OCI-LY3 (cell line): Measurements from ENCODE around the gene SP140.

Source experiments
- H2AFZ ChIP-seq: fragments of 200-600, 300-600 bp; shearing (Covaris generic); 2 replicates; pipeline ENCODE4 v1.6.0; 2014; ENCODE audit warnings: antibody characterized with exemption, low read depth, low read length
- H3K27ac ChIP-seq: fragments of 200-600, 300-600 bp; sonication (generic); 2 replicates; pipeline ENCODE4 v1.5.1; 2014; ENCODE audit warnings: mild to moderate bottlenecking, low read length, moderate library complexity, mixed read lengths
- H3K27me3 ChIP-seq: fragments of 200-600, 300-600 bp; sonication (generic); 2 replicates; pipeline ENCODE4 v1.6.1; 2014; ENCODE audit warnings: low read depth, low read length, mixed read lengths
- H3K36me3 ChIP-seq: fragments of 200-600, 300-600 bp; sonication (generic); replicated peaks from 2 replicates; pipeline ENCODE3; 2014; ENCODE audit warnings: low read depth, low read length, mixed read lengths
- H3K4me1 ChIP-seq: fragments of 300-600, 200-600 bp; sonication (generic); 2 replicates; pipeline ENCODE4 v1.6.1; 2014; ENCODE audit warnings: low read length, mixed read lengths
- H3K4me2 ChIP-seq: fragments of 200-600, 300-600 bp; sonication (generic); 2 replicates; pipeline ENCODE4 v1.6.1; 2014; ENCODE audit warnings: low read length, mixed read lengths
- H3K4me3 ChIP-seq: fragments of 300-600, 200-600 bp; sonication (generic); 2 replicates; pipeline ENCODE4 v1.5.1; 2014; ENCODE audit warnings: antibody characterized with exemption, mild to moderate bottlenecking, low read length, moderate library complexity
- H3K79me2 ChIP-seq: fragments of 300-600, 200-600 bp; shearing (Covaris generic); 2 replicates; pipeline ENCODE4 v1.6.1; 2014; ENCODE audit warnings: mild to moderate bottlenecking, low read length, mixed read lengths
- H3K9ac ChIP-seq: fragments of 300-600, 200-600 bp; shearing (Covaris generic); 2 replicates; pipeline ENCODE4 v1.6.0; 2014; ENCODE audit warnings: mild to moderate bottlenecking, low read length, moderate library complexity
- H3K9me3 ChIP-seq: fragments of 200-600, 300-600 bp; shearing (Covaris generic); 2 replicates; pipeline ENCODE4 v1.6.1; 2014; ENCODE audit warnings: low read length, mixed read lengths; ENCODE audit not compliant: insufficient read depth
- H4K20me1 ChIP-seq: fragments of 200-600, 300-600 bp; sonication (generic); 2 replicates; pipeline ENCODE4 v1.6.1; 2016; ENCODE audit warnings: low read length, mixed read lengths; ENCODE audit not compliant: insufficient read depth
- EZH2phosphoT487 ChIP-seq: fragments of 200-600 bp; shearing (Covaris generic); IDR thresholded peaks from 2 replicates; pipeline ENCODE4 v1.6.1; 2018; ENCODE audit warnings: antibody characterized with exemption, mixed run types, low read depth
- TF ChIP-seq, protein P1 (sequence below): fragments of 200-600, 300-600 bp; sonication (generic); IDR thresholded peaks from 2 replicates; pipeline ENCODE4 v1.5.1; 2014; ENCODE audit warnings: antibody characterized with exemption, low read length, low read depth

The SP140 gene

GRCh38 chr2:230225486-230225885 is at the start of gene SP140:
Gene SP140, plus strand, starts transcription at chr2:230225736. Its CDS starts 109 bp downstream, at chr2:230225845.
- H3K27ac ChIP-seq, result peak within 1 kb of the TSS; percentile 100
- TF ChIP-seq, protein P1, sequence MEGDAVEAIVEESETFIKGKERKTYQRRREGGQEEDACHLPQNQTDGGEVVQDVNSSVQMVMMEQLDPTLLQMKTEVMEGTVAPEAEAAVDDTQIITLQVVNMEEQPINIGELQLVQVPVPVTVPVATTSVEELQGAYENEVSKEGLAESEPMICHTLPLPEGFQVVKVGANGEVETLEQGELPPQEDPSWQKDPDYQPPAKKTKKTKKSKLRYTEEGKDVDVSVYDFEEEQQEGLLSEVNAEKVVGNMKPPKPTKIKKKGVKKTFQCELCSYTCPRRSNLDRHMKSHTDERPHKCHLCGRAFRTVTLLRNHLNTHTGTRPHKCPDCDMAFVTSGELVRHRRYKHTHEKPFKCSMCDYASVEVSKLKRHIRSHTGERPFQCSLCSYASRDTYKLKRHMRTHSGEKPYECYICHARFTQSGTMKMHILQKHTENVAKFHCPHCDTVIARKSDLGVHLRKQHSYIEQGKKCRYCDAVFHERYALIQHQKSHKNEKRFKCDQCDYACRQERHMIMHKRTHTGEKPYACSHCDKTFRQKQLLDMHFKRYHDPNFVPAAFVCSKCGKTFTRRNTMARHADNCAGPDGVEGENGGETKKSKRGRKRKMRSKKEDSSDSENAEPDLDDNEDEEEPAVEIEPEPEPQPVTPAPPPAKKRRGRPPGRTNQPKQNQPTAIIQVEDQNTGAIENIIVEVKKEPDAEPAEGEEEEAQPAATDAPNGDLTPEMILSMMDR, result no peak
- TF ChIP-seq EZH2phosphoT487, result no peak
- H3K4me1 ChIP-seq, result peaks cover 54% of the 10 kb centered on the region
- H2AFZ ChIP-seq, result no peak within 1 kb of the TSS
- H3K36me3 ChIP-seq, result peaks cover 24% of the 10 kb centered on the region
- H3K9ac ChIP-seq, result peak within 1 kb of the TSS; percentile 100
- H4K20me1 ChIP-seq, result peaks cover 11% of the 10 kb centered on the region
- H3K27me3 ChIP-seq, result no peaks in the 10 kb centered on the region
- H3K4me2 ChIP-seq, result peak within 1 kb of the TSS; percentile 97
- peak within 1 kb of the TSS; percentile 97 for H3K4me3 ChIP-seq
- H3K9me3 ChIP-seq, result peaks cover 7% of the 10 kb centered on the region; the same call in 1 of the 2 replicates
- H3K79me2 ChIP-seq, result peaks cover 74% of the 10 kb centered on the region

- peaks cover 23% of the 10 kb centered on the region for H3K36me3 ChIP-seq
- H3K4me1 ChIP-seq, result no peaks in the 10 kb centered on the region
- no peak for TF ChIP-seq EZH2phosphoT487
These were observed 48.5 kb upstream of the SP140 start for GRCh38 chr2:230176996-230177395.

GRCh38 chr2:230178546-230179485 is 46.7 kb upstream of the SP140 start:
- H3K9ac ChIP-seq, result no peak overlapping the region
- no peaks in the 10 kb centered on the region for H3K9me3 ChIP-seq
- H3K4me3 ChIP-seq, result no peak overlapping the region
- H3K79me2 ChIP-seq, result no peaks in the 10 kb centered on the region
- H3K27me3 ChIP-seq, result no peaks in the 10 kb centered on the region
- H3K4me1 ChIP-seq, result no peaks in the 10 kb centered on the region
- no peak for TF ChIP-seq EZH2phosphoT487
- TF ChIP-seq, protein P1, result no peak
- no peak overlapping the region for H3K4me2 ChIP-seq
- no peak overlapping the region for H2AFZ ChIP-seq
- H3K27ac ChIP-seq, result no peak overlapping the region
- peaks cover 35% of the 10 kb centered on the region for H3K36me3 ChIP-seq
- H4K20me1 ChIP-seq, result no peaks in the 10 kb centered on the region

More at GRCh38 chr2:230176996-230177395, 48.5 kb upstream of the SP140 start:
- Histone ChIP-seq H3K79me2 (no peaks in the 10 kb centered on the region), H2AFZ (no peak overlapping the region), H3K27ac (no peak overlapping the region), H3K4me2 (no peak overlapping the region), H3K9me3 (no peaks in the 10 kb centered on the region), H4K20me1 (no peaks in the 10 kb centered on the region), H3K27me3 (no peaks in the 10 kb centered on the region), H3K9ac (no peak overlapping the region), H3K4me3 (no peak overlapping the region)

DNA sequence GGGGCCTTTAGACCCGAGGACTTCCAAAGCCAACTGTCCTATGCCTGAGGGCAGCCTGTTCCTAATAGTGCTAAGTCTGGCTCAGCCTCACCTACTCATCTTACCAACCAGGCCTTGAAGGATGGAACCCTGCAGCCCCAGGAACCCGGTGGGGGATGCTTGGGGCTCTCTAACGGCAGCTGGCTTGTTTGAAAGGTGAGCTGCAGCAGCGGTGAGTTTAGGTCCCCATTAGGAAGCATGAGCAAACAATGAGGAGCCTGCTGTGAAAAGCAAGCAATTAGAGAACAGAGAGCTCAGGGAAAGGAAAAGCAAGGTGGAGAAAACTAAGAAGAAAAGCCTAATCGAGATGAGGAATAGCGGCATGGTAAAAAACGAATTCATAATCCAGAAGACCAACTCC is 45.6 kb upstream of the SP140 start:
- Histone ChIP-seq H3K27me3 (no peaks in the 10 kb centered on the region), H3K4me3 (no peak overlapping the region), H4K20me1 (no peaks in the 10 kb centered on the region), H3K9ac (no peak overlapping the region), H3K36me3 (peaks cover 35% of the 10 kb centered on the region), H3K9me3 (no peaks in the 10 kb centered on the region), H2AFZ (no peak overlapping the region), H3K27ac (no peak overlapping the region), H3K4me1 (no peaks in the 10 kb centered on the region), H3K4me2 (no peak overlapping the region), H3K79me2 (no peaks in the 10 kb centered on the region)
- no peak for TF ChIP-seq EZH2phosphoT487
- TF ChIP-seq, protein P1, result no peak
